ENCODE results near the gene PRL. TPM values are rescaled to one million over a fixed set of nuclear protein-coding genes. Genes with fewer than 3 reads are reported as not detected.

The PRL gene
- polyA plus RNA-seq, 12 donors = 0.12 to 3.5 (median 1.7) TPM; not detected in 2

- no peak for DNase-seq
These were observed 1.7 kb downstream of the PRL start for GRCh38 chr6:22295145-22295544.

- DNase-seq = no peak
These were observed 2.5 kb downstream of the PRL start for GRCh38 chr6:22294301-22294700.

DNA sequence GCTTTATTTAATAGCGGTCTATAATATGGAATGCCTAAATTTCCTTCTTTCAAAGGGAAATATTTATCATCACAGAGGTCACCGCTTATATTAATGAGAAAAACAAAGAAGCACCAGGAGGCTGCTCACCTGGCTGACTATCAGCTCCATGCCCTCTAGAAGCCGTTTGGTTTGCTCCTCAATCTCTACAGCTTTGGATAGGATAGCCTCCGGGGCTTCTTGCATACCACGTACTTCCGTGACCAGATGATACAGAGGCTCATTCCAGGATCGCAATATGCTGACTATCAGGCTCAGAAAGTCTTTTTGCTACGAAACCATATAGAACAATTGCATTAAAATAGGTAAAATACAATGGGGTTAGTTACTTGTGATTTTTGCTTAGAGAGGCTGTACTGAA, 6.8 kb downstream of the PRL start:
- DNase-seq = no peak

DNA sequence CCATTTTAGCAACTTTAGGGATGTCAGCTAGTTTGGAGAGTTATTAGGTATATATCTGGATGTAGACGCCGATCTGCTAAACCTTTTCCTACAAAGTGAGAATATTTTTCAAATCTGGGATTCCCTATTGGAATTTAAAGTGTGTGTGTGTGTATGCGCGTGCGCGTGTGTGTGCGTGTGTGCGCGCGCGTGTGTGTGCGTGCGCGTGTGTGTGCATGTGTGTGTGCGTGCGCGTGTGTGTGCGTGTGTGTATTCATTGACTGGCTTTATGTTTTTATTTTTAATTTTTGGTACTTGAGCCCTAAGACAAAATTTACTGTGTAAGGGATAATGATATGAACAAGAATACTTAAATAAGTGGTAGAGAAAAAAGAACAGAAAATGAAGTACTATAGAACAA, 8.1 kb downstream of the PRL start:
- no peak for DNase-seq

DNA sequence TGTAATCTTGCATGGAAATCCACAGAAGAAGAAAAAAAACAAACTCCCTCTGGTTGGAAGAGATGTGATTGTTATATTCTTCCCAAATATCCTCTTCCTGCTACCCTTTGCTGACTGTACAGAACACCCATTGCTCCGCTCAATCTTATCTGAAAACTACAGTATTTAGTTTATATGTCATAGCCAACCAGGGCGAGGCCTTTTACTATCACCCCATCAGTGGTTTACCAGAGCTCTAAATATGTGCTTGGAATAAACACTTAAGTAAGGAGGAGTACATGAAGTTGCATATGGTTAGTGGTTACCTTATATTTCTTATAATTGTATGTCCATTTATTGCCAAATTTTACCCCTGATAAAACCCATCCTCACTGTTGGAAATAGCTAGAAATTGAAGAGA, 12.2 kb downstream of the PRL start:
- no peak for DNase-seq

- DNase-seq = no peak
These were observed 15.3 kb downstream of the PRL start for GRCh38 chr6:22281341-22282085.

- DNase-seq = no peak
These were observed 17.4 kb downstream of the PRL start for GRCh38 chr6:22279427-22279826.

GRCh38 chr6:22271081-22271480, 25.8 kb downstream of the PRL start:
- peak; percentile 51 for DNase-seq

- no peak for DNase-seq
These were observed 33.1 kb downstream of the PRL start for GRCh38 chr6:22263748-22264147.

DNA sequence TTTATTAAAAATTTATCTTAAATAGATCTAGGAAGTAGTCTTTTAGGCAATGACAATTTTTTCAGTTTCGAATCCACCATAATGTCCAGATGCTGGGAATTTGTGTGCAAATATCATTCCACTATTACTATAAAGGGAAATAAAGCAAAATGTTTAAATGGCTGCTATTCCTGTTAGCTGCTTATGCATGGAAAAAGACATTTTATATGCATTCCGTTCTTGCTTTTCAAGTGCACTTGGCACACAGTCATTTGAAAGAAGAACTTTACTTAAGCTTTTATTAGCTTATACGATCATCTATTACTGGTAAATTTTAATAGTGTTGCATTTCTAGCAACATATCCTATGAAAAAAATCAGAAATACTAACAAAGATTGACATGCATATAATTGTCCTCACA, 42.0 kb downstream of the PRL start:
- no peak for DNase-seq

- DNase-seq = no peak
These were observed 42.7 kb downstream of the PRL start for GRCh38 chr6:22253955-22254655.

GRCh38 chr6:22251348-22251747, 45.5 kb downstream of the PRL start:
- no peak for DNase-seq

- DNase-seq = peak; percentile 31
These were observed 46.4 kb downstream of the PRL start for GRCh38 chr6:22250486-22250885.

- peak; percentile 39 for DNase-seq
These were observed 47.0 kb downstream of the PRL start for GRCh38 chr6:22249711-22250350.

DNA sequence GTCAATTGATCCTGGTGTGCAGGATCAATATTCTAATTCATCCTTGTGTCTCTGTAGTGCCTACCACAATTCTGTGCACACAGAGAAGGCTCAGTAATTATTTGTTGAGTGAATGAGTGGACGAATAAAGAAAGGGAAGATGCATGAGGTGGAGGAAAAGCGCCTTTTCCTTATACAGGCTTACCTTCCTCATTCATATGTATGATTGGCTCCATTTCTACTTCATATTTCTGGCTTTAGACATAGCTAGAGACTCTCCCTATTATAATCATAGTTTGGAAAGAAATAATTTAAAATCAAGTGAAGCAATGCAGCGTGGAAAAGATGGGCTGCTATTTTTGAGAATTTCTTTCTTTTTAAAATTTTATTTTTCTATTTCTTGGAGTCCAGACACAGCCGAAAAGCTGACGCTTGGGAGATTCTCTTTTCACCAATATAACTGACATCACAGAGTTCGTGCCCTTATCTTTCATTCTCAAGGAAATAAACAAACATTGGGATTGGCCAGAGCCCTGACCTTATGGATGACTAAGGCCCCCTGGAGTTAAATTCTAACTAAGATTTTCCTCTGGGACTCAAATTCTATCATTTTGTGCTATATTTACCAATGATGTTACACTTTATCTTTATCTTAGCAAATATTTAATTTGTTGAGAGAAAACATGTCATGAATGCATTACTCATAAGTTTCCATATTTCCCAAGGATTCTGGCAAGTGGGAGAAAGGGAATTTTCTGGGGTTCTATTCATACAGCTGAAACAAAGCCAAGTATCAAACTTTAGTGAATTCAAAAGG, 48.1 kb downstream of the PRL start:
- DNase-seq = peak; percentile 41

- DNase-seq = no peak
These were observed 48.8 kb downstream of the PRL start for GRCh38 chr6:22247916-22248482.

GRCh38 chr6:22240025-22240424, 56.8 kb downstream of the PRL start:
- DNase-seq = no peak

DNA sequence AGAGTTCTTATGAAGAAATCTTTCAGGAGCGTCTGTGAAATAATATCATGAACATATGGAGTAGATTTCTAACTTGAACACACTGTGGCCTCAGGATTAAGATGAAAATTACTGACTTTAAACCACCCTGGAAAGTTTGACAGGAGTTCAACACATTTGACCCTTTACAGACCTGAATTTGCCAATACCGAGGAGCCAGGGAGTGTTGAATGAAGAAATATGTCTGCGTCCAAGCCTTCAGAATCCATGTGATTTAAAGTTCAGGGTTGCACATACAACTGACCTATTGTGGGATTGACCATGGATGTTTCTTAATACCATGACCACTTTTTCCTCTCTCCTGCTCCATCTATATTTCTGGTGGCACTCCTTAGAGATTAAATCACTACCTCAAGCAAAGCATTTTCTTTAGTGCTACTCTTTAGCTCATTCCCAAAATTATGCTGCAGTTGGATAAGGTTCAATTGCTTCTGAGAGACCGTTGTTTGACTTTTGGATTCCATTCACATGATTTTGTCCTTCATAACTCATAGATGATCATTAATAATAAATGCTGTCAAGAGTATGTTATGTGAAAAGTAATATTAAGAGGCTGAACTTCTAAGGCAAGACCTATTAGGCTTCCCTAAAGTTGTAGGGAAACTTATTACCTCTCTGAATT, 57.4 kb downstream of the PRL start:
- no peak for DNase-seq

GRCh38 chr6:22238861-22239260, 58.0 kb downstream of the PRL start:
- no peak for DNase-seq

DNA sequence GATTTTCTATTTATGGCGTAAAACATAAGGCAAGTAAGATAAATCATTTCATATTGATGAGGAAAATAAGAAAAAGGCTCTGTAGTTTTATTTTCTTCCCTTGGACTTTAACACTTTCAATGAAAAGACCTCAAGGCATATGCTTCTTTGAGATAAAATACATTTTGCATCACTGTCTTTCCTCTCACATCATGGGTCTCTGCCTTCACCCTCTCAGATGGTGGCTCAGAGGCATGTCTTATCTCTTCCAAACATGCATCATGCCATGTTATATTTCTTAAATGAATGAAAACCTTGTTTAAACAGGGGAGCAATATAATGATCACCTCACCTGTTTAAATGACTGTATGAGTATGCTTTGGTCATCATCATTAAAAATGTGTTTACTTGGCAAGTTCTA, 59.3 kb downstream of the PRL start:
- DNase-seq = no peak
